ENCODE measurements around the gene C11orf52.

C11orf52 gene

GRCh38 chr11:111975076-111975806 lies 56.5 kb downstream of the C11orf52 start:
- DNase-seq (ENCODE audit: low spot score) (no peak), FAIRE-seq (no peak)

- no peak for FAIRE-seq
Measured at GRCh38 chr11:111976119-111976766, 57.5 kb downstream of the C11orf52 start.

More at GRCh38 chr11:111976119-111976766, 57.5 kb downstream of the C11orf52 start:
- DNase-seq (ENCODE audit: low spot score): no peak
